GM18867 (cell line): ENCODE results near the gene YWHAB.
"Not testable (repeated sequence)": the region's sequence is repeated elsewhere in the genome, so short reads cannot be mapped to it uniquely, and the experiment has no call there.

ENCODE experiments used
- ATAC-seq: cut with Tn5 transposase; IDR thresholded peaks from one replicate; pipeline ENCODE4 v1.9.1; 2021; ENCODE audit warnings: mild to moderate bottlenecking, moderate library complexity; ENCODE audit not compliant: unreplicated experiment

YWHAB gene

DNA sequence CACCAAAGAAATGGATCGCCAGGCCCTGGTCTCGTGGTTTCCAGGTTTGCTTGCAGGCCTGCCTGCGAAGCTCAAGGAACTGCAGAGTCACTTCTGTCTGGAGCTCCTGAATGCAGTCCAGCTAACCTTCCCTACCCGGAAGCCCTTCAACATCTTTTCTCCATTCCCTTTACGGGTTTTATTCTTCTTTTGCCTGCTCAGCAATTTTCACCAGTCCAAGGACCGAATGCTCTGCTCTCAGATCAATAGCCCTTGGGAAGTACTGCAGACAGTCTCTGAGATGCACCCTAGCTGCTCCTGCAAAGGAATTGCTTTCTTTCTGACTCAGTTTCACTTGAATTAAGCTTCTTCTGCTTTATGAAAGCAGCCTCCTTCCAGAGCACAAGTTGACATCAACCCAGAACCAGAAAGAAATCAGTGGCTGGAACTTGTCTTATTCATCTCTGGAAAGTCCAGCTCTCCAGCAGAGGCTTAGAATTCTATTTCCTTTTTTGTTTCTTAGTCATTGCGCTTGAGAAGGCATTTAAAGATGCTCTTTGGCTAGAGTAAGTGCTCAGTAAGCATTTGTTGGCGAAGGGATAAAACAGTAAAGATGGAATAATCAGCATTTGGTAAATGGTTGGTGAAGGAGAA, 18.7 kb upstream of the YWHAB start:
- ATAC-seq = no peak

DNA sequence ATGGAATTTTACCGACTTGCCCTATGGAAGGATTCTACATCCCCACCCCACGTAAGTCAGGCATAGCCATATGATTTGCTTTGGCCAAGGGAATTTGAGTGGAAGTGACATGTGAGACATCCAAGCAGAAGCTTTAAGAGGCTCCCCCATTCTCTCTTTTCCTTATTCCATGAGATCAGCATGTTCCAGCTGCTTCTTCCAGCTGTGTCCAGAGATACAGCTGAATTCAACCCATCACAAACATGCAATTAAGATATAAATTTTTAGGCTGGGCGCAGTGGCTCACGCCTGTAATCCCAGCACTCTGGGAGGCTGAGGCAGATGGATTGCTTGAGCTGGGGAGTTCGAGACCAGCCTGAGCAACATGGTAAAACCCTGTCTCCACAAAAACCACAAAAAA, 16.0 kb upstream of the YWHAB start:
- ATAC-seq = no peak

DNA sequence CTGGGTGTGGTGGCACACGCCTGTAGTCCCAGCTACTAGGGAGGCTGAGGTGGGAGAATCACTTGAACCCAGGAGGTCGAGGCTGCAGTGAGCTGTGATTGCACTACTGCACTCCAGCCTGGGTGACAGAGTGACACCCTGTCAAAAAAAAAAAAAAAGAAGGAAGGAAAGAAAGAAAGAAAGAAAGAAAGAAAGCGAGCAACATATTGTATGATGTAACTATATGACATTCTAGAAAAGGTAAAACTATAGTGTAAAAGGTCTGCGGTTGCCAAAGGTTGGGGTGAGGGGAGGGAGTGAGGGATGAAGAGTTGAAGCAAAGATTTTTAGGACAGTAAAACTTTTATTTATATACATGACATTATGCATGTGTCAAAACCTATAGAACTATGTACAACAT, 3.1 kb upstream of the YWHAB start:
- not testable (repeated sequence) for ATAC-seq

DNA sequence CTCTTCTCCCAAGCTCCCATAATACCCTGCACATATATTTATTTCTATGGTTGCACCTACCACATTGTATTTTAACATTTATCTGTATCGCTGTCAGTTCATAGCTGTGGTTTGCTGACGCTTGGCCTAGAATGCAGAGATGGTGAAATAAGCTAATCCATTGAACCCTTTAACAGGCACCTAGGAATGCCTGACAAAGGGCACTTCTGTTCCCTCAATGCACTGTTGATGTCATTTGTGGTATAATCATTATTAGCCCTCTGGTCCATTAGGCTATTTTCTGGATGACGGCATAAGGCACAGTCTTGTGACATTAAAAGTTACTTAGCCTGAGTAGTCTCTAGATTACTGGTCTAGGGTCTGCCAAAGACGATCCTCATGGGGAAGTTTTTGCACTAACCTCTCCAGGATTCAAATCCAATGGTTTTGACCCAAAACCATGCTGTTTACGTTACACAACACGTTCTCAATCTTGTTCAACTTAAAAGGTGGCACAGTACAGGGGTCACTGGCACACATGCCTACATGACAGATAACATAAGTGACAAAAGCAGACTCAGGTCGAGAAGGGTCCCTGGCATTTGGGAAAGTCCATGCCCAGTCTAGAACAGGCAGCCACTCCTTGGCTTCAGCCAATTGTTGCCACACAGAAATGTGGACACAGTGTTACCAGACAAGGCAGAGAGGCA, 2.1 kb upstream of the YWHAB start:
- no peak for ATAC-seq

DNA sequence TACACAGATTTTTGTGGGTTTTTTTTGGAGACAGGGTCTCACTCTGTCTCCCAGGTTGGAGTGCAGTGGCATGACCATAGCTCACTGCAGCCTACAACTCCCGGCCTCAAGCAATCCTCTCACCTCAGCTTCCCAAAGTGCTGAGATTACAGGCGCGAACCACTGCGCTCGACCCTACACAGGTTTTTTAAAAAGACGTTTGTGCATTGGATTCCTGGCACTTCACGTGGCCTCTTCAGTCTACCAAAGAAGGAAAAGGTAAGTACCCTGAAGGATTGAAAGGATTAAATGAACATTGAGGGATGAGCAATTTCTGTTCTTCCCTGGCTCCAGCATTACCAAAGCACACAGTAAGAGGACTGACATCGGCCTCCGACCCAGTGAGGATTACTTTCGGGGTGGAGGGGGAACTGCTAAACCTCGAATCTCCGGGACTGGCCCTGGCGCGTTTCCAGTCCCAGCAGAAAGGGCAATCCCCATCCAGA, 556 bp upstream of the YWHAB start:
- ATAC-seq = no peak

DNA sequence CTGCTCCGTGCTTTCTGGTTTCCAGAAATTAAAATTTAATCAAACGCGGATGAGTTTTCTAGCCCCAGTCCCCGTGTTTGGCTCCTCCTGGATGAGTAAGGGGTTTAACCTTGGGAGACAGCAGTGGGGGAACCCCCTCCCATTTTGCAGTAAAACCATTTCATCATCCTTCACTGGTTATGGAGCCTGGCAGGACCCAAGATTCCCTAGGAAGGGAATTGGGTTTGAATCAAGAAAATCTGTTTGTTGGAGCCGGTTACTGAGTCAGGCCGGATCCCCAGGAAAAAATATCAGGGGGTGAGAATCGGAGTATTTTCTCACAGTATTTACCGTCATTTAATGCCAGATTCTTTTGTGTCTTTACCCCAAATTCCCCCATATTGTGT, 754 bp downstream of the YWHAB start:
- ATAC-seq = no peak

DNA sequence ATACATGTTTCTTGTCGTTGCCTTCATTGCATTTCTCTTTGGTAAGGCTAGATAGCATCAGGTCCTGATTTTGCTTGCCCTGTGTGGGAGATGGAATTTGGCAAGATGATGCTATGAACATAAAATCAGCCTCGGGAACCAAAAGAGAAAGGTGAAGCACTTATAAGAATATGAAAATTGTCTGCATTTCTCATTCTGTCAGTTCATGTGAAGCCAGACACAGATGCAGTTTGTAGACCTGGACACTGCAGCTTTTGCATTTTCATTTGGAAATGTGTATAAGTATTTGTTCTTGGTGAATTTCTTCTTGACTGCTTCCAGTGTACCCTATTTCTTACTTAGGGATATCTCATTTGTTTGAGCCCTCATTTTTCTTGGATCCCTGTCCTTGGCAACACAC, 1.3 kb downstream of the YWHAB start:
- ATAC-seq = no peak

DNA sequence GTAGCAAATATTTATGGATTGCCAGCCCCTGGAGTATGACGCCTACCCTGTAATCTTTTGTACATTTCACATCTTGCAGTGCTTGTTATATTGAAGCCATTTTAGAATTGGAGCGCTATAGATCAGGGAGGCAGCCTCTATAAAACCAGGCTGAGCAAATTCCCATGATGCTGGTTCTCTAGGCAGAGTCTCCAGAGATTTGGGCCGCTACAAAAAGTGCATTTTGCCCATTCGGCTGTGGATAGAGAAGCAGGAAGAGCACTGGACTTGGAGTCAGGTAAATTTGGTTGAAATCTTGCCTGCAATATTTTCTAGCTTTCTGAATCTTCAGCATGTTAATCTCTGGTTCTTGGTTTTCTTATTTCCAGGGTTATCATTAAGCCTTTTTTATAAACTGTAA, 2.0 kb downstream of the YWHAB start:
- ATAC-seq = no peak

DNA sequence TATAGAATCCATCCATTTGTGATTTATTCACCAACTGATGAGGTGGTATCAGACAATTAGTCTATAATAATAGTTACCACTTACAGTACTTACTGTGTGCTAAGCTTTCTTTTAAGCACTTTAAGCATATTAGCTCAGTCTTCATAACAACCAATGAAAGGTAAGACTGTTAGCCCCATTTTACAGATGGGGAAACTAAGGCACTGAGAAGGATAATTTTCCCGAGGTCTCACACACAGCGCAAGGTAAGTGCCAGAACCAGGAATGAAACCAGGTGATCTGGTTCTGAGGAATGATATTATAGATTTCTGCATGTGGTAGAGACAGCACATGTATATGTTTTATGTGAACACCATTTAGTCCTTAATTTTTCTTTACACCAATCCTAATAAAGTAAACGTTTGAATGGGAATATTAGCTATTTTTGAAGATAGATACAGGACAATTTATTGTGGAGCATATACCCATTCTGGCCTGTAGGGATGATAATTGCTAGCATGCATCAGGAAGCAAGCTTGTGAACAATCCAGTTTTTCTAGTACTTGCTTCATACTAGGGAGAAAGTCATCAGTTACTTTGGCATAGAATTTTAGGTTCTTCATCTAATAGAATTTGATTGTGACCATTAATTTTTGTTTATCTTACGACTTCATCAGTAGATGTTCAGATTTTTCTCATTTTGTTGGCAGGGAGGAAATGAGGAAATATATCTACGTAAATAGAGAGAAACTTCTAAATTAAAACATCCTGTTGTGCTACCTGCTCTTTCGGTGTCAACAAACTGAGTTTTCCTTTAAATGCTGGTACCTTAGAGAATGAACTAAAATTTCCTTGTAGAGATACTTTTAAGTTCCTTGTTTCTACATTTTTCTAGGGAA, 3.0 kb downstream of the YWHAB start:
- no peak for ATAC-seq

DNA sequence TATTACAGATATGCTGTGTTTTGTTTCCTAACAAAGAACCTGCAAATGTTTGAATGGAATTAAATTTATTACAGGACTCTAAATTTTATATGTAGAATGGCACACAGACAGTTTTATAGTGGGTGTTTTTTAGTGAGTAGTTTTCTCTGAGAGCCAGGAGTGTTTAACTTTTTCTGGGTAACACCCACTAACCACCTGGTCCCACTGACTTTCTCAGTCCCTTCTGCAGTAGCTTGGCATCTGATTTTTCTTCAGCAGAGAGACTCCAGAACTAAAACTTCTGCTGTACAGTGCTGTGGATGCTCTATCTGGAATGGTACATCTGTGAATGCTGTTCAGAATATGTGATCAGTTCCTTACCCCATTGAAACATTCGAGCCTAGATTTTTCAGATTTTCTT, 6.3 kb downstream of the YWHAB start:
- no peak for ATAC-seq

DNA sequence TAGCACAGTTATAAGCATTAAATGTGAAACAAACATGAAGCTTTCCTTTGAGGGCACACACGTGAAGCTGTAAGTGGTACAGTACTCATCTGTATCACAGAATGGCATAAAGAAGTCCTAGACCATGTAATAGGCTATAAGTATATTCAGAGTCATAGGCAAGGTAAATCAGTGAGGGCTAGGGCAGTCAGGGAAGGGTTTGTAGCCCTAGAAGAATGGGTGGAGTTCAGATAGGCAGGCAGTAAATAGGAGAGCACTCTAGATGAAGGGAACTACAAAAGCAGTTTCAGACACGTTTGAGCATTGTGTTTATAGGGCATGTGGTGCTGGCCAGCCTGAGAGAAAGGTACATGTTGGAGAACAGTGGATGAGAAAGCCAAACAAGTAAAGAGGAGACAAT, 9.5 kb downstream of the YWHAB start:
- no peak for ATAC-seq

DNA sequence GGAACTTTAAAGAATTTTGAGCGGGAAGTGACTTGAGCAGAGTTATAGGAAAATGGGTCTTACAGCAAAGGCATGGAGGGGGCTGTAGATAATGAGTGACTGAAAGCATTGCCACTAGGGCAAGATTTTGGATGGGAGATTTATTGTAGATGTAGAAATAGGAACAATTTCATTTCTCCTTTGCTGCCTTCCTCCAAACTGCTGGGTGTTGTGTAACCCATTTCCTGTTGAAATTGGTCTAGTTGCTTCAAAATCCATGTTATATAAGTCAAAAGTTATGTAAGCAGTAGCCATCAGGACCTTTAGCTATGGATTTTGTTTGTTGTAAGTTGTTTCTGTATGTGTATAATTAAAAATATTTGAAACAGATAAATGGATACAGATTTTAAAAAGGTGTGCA, 11.1 kb downstream of the YWHAB start:
- ATAC-seq = no peak

DNA sequence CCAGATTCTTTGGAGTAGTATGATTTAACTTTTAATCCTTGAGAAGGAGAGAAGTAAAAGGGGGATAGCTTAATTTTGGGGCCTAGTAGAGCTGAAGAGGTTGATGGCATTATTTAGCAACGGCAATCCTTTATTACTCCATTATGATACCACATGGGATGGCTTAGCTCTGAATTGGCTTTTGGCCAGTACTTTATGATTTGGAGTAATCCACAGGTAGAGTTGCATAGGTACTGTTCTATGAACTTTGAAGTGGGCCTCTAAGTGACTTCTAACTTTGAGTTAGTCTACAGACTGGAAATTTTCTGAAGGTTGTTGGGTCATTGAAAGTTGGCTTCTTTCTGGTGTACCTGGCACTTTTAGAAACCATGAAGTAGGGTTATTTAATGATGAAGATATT, 11.6 kb downstream of the YWHAB start:
- ATAC-seq = no peak

DNA sequence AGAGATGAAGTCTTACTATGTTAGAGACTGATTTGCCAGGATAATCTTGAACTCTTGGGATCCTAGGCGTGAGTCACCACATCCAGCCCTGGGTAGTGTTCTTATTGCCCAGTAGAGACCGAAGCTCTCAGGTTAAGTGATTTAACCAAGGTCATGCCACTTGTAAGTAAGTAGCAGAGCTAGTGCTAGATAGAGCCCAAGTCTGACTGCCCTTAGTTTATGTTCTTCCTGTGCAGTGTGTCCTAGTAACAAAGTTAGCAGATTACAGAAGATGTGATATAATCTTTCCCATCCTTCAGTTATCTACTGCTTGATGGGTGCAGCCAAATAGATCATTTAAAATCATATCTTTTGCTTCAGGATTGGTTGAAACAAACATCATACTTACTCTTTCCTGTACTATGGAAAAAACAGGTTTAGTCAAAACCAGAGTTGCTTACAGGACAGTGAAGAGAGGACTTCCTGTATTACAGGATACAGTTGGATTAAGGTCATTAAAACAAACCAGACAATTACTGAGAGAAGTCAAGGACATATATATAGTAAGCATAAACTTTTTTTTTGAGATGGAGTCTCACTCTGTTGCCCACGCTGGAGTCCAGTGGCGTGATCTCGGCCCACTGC, 14.8 kb downstream of the YWHAB start:
- no peak for ATAC-seq

DNA sequence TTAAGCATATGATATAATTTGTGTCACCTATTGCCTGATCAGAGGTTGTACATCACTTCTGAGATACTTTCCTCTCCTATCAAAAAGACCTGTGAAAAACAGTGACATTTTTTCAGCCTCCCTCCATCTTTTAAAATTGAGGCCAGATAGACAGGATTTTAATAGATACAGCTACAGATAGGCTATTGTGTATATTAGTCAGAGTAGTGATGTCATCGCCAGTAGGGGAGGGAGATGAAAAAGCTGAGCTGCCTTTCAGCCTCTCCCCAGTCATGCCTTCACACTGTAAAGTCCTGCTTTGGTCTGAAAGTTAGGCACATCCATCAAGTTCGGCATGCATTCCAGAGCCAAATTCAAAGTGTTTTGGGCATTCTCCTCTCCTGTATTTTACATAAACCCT, 16.5 kb downstream of the YWHAB start:
- ATAC-seq = no peak

DNA sequence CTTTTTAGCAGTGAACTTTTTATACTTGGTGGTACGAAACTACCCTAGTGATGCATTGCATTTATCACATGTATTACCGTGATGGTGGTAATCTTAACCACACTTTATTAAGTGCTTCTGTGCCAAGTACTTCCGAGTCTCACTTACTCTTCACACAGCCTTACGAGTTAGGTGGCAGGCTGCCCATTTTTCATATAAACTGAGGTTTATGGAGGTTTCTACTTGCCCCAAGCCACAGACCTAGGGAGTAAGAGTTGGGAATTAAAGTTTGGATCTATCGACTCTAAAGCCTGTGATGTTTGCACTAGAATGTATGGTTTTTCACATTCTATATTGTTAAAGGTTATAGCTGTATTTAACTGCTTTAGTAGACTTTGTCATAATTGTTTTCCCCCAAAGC, 18.9 kb downstream of the YWHAB start:
- ATAC-seq = no peak

DNA sequence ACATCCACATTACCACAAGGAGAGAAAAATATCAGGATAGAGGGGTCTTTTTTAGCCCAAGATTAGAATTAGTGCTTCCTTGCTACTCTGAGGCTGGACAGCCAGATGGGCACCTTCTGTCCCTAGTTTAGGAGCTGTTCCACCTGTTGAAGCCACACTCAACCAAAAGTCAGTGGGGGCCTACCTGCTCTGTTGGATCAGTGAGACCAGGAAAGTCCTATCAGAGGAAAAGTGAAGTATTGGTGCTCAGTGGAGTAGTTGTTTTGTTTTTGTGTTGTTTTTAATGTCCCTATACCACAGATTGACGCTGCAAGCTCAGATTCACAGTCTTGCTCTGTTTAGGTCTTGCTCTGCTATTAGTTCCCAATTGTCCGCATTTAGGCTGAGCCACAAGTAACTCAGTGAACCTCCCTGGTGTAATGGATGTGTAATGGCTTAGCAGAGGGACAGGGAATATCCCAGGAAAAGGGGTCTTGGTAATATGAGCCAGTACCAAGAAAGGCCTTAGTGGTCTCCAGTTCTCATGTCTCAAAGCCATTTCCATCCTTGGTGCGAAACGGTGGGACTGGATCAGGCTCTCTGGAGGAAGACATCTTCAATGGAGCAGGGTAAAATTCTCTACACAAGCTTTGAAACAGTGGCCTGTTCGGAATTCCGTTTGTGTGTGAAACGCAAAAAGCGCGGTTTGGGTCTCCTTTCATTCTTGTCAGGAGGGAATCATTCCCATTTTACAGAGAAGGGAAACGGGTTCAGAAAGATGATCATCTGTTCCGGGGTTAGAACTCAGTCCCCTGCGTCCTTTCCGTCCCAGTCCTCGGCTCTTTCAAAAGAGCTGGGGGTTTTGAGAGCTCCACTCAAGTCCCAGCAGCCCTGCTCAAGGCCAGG, 23.7 kb downstream of the YWHAB start:
- no peak for ATAC-seq

DNA sequence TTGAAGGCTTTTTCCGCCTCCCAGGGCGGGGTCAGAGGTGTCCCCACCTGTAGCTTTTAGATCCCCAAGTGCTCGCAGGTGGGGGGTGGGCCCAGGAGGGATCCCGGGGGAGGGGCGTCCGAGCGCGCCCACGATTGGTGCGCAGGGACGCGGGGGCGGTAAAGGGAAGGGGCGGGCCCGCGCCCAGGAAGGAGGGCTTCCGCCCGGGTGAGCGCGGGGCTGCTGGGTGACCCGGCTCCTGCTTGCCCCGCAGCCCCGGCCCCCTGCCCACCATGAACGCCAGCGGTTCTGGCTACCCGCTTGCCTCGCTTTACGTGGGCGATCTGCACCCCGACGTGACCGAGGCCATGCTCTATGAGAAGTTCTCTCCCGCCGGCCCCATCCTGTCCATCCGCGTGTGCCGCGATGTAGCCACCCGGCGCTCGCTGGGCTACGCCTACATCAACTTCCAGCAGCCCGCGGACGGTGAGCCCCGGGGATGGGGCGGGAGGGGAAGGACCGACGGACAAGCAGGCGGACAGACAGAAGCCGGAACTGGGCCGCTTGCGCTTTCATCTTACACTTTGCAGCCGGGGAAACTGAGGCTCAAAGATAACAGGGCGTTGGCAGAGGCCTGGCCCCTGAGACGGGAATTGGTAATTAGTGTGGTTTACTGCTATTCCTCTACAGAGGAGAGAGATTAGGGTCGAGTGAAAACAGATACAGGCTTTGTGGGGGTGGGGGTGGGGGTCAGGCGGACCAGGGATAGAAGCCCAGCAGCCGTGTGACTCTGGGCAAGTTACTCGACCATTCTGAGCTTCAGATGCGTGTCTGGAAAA, 24.6 kb downstream of the YWHAB start, which contains the start of gene PABPC1L:
Gene PABPC1L, plus strand, starts transcription at position 189 of the 818 bp plus-strand sequence. Its CDS starts 84 bp downstream, at position 273.
- peak; percentile 76 for ATAC-seq

DNA sequence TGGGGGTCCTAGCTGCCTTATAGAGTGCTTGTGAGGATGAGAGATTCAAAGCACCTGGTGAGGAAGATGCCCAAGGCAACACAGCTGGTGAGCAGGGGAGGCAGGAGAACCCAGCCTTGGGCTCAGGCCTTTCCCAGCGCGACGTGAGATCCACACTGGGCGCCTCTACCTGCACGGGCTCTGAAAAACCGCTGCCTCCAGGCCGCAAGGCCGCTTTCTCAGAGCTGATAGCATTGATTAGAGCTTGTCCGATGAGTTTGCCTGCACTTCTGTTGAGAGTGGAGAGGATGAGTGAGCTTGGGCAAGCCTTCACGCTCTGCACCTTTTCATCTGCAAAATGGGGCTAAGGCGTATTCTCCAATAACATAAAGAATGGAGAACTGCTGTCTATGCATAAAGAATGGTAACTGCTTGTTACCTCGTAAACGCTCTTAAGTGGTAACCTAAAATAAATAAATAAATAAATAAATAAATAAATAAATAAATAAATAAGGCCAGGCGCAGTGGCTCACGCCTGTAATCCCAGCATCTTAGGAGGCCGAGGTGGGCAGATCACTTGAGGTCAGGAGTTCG, 25.3 kb downstream of the YWHAB start:
- ATAC-seq = no peak
